NCI-H2227 (cell line): ENCODE results near the gene TSSK3.
"Not testable (repeated sequence)": the region's sequence is repeated elsewhere in the genome, so short reads cannot be mapped to it uniquely, and the experiment has no call there.

Experiments used
- DNase-seq: peaks from one replicate; lab custom pipeline; 2025; ENCODE audit not compliant: unreplicated experiment; lab: John Stamatoyannopoulos, UW

Gene TSSK3

GRCh38 chr1:32337855-32338636, 24.3 kb upstream of the TSSK3 start:
- no peak for DNase-seq

GRCh38 chr1:32338637-32339145, 23.6 kb upstream of the TSSK3 start:
- no peak for DNase-seq

- no peak for DNase-seq
These were observed 22.9 kb upstream of the TSSK3 start for GRCh38 chr1:32339363-32339978.

GRCh38 chr1:32341186-32341757, 21.1 kb upstream of the TSSK3 start:
- DNase-seq = no peak

- no peak for DNase-seq
These were observed 20.4 kb upstream of the TSSK3 start for GRCh38 chr1:32341971-32342370.

GRCh38 chr1:32342704-32343103, 19.6 kb upstream of the TSSK3 start:
- DNase-seq = no peak

GRCh38 chr1:32345289-32345827, 17.0 kb upstream of the TSSK3 start:
- DNase-seq = no peak

- no peak for DNase-seq
These were observed 15.7 kb upstream of the TSSK3 start for GRCh38 chr1:32346532-32347157.

- no peak for DNase-seq
These were observed 13.1 kb upstream of the TSSK3 start for GRCh38 chr1:32349211-32349708.

- peak; percentile 89 for DNase-seq
These were observed 11.4 kb upstream of the TSSK3 start for GRCh38 chr1:32350785-32351398.

- peak; percentile 98 for DNase-seq
These were observed 10.7 kb upstream of the TSSK3 start for GRCh38 chr1:32351399-32352238.

- no peak for DNase-seq
These were observed 10.0 kb upstream of the TSSK3 start for GRCh38 chr1:32352239-32352745.

GRCh38 chr1:32352831-32353383, 9.4 kb upstream of the TSSK3 start:
- DNase-seq = no peak

- DNase-seq = no peak
These were observed 8.9 kb upstream of the TSSK3 start for GRCh38 chr1:32353431-32353830.

GRCh38 chr1:32353886-32354570, 8.3 kb upstream of the TSSK3 start:
- DNase-seq = no peak

- DNase-seq = not testable (repeated sequence)
These were observed 6.6 kb upstream of the TSSK3 start for GRCh38 chr1:32355778-32356177.

GRCh38 chr1:32356478-32356877, 5.9 kb upstream of the TSSK3 start:
- DNase-seq = no peak

- DNase-seq = peak; percentile 34
These were observed 4.7 kb upstream of the TSSK3 start for GRCh38 chr1:32357614-32358013.

GRCh38 chr1:32358435-32358834, 3.9 kb upstream of the TSSK3 start:
- DNase-seq = no peak
